ENCODE data around the gene HIRIP3. TPM values are rescaled to one million over a fixed set of nuclear protein-coding genes. Genes with fewer than 3 reads are reported as not detected.

HIRIP3 gene
- polyA plus RNA-seq, 1 of the 3 experiments (the other 2 are of a cell fraction): 18.9 TPM

DNA sequence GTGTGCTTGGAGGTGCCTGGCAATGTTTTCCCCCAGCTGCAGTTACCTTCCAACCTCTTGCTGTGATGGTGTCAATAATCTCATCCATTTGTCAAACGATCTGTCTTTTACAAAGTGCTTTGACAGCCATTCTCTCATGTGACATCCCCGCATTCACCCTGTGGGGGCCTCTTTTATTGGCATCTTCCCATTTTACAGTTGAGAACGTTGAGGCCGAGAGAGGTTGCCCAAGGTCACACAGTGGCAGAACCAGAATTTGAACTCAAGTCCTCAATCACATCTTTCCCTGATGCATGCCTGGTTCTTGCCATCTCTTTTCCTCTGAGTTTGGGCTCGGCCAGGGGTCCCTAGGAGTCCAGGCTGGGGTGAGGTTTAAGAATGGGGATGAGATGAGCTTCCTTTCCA lies 20.3 kb downstream of the HIRIP3 start:
- peak overlapping the region; percentile 99 for H3K4me2 ChIP-seq
- no peaks in the 10 kb centered on the region for H3K9me3 ChIP-seq
- H3K36me3 ChIP-seq (replicated peaks in 1 of 2; ENCODE audit: control insufficient read depth in 1 of 2, insufficient read depth in 2 of 2, low read length in 1 of 2): peaks cover 14 to 37% of the 10 kb centered on the region in 2 experiments
- TF ChIP-seq TCF12 (IDR thresholded peaks at IDR 0.05): no peak
- no peak for TF ChIP-seq RFX5 (IDR thresholded peaks at IDR 0.05; ENCODE audit: low read length)
- no peak for TF ChIP-seq TEAD4 (IDR thresholded peaks at IDR 0.05; ENCODE audit: borderline replicate concordance, insufficient read depth)
- TF ChIP-seq RCOR1 (IDR thresholded peaks at IDR 0.05; ENCODE audit: low read length): no peak
- no peak for TF ChIP-seq GABPA (IDR thresholded peaks at IDR 0.05; ENCODE audit: low read depth)
- no peak for TF ChIP-seq EZH2phosphoT487 (IDR thresholded peaks at IDR 0.05; ENCODE audit: borderline replicate concordance, low read depth)
- no peak for TF ChIP-seq FOXM1 (IDR thresholded peaks at IDR 0.05; ENCODE audit: low read depth)
- no peak for TF ChIP-seq USF2 (IDR thresholded peaks at IDR 0.05; ENCODE audit: borderline replicate concordance, low read depth, low read length)
- no peak for TF ChIP-seq FOXJ3 (CRISPR knock-in tag; IDR thresholded peaks at IDR 0.05)
- TF ChIP-seq RXRA (IDR thresholded peaks at IDR 0.05; ENCODE audit: borderline replicate concordance, low read depth): no peak
- no peak for TF ChIP-seq RAD21 (IDR thresholded peaks at IDR 0.05; ENCODE audit: low read length)
- TF ChIP-seq, protein P1, sequence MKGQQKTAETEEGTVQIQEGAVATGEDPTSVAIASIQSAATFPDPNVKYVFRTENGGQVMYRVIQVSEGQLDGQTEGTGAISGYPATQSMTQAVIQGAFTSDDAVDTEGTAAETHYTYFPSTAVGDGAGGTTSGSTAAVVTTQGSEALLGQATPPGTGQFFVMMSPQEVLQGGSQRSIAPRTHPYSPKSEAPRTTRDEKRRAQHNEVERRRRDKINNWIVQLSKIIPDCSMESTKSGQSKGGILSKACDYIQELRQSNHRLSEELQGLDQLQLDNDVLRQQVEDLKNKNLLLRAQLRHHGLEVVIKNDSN (IDR thresholded peaks at IDR 0.05; ENCODE audit: borderline replicate concordance, low read depth): no peak
- TF ChIP-seq MXI1 (IDR thresholded peaks at IDR 0.05; ENCODE audit: low read depth, low read length): no peak
- TF ChIP-seq PBX3 (IDR thresholded peaks at IDR 0.05): no peak
- TF ChIP-seq MEF2A (IDR thresholded peaks at IDR 0.05; ENCODE audit: borderline replicate concordance, low read depth): no peak
- TF ChIP-seq POLR2AphosphoS5 (IDR thresholded peaks at IDR 0.05; ENCODE audit: low read depth, low read length): no peak
- no peak for TF ChIP-seq FOSL2 (IDR thresholded peaks at IDR 0.05; ENCODE audit: borderline replicate concordance, low read depth)
- TF ChIP-seq TAF1 (IDR thresholded peaks at IDR 0.05; ENCODE audit: borderline replicate concordance, low read depth, low read length): no peak
- TF ChIP-seq, protein P2, sequence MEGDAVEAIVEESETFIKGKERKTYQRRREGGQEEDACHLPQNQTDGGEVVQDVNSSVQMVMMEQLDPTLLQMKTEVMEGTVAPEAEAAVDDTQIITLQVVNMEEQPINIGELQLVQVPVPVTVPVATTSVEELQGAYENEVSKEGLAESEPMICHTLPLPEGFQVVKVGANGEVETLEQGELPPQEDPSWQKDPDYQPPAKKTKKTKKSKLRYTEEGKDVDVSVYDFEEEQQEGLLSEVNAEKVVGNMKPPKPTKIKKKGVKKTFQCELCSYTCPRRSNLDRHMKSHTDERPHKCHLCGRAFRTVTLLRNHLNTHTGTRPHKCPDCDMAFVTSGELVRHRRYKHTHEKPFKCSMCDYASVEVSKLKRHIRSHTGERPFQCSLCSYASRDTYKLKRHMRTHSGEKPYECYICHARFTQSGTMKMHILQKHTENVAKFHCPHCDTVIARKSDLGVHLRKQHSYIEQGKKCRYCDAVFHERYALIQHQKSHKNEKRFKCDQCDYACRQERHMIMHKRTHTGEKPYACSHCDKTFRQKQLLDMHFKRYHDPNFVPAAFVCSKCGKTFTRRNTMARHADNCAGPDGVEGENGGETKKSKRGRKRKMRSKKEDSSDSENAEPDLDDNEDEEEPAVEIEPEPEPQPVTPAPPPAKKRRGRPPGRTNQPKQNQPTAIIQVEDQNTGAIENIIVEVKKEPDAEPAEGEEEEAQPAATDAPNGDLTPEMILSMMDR (IDR thresholded peaks at IDR 0.05): no peak
- no peak for TF ChIP-seq YY1 (IDR thresholded peaks at IDR 0.05; ENCODE audit: low read depth)
- peaks cover 20 to 25% of the 10 kb centered on the region in 2 experiments; a peak in 3 of 4 replicates for H3K4me1 ChIP-seq (ENCODE audit: control insufficient read depth in 1 of 2, insufficient read depth in 2 of 2, low read depth in 1 of 2, low read length in 1 of 2)
- ChIA-PET POLR2A (interaction anchor here (1.9 kb wide), 1 partner anchor 11 kb away, joined by 7 read pairs; no protein-coding TSS in a partner anchor), CTCF (interaction anchor here (0.8 to 8.2 kb wide), 6 partner anchors 12 to 129 kb away, joined by 3 to 41 read pairs (median 4); partner anchors contain the start of gene TMEM219)
- H3K9ac ChIP-seq: peak overlapping the region; percentile 82
- no peak overlapping the region for H3K27ac ChIP-seq (ENCODE audit: low read depth in 2 of 2, low read length in 1 of 2)
- peak overlapping the region; percentile 87 to 91 for H3K4me3 ChIP-seq (ENCODE audit: low read depth in 2 of 2, low read length in 1 of 2)
- H3K9me2 ChIP-seq: no peaks in the 10 kb centered on the region
- peaks cover 46% of the 10 kb centered on the region for H3K79me2 ChIP-seq (ENCODE audit: insufficient read depth)
- 66% methylated on average over 4 of the region's 5 CpGs for WGBS (ENCODE audit: low lambda C conversion rate)
- peaks cover 11% of the 10 kb centered on the region for H3F3A ChIP-seq (replicated peaks; ENCODE audit: insufficient read depth)
- peaks cover 38% of the 10 kb centered on the region for H4K20me1 ChIP-seq (ENCODE audit: insufficient read depth)
- no peak overlapping the region for H2AFZ ChIP-seq (ENCODE audit: low read depth)
- no peak for DNase-seq
- H3K27me3 ChIP-seq (ENCODE audit: insufficient read depth): no peaks in the 10 kb centered on the region
